Measurements from ENCODE around the gene TRIM2.
A peak's percentile ranks its signal among the peaks of the same experiment; 100 is the strongest.

Gene TRIM2

DNA sequence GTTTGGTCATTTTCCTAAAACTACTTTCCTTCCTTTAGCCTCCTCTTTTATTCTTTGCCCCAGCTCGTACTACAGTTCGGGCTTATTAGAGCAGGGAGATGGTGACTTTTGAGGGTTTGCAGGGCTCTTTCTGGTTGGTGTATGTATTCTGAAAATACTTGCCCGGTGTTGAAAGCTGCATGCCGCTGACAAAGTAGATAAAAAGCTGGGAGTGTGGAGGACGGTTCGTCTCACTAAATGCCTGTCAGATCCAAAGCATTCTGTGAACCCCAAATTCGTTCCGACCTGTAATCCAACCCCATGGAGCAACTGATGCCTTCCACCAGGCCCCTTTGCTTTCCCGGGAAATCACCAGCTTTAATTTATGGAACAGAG is 19.2 kb downstream of the TRIM2 start:
- TF ChIP-seq CTCF (conservative IDR thresholded peaks at IDR 0.05; ENCODE audit: low read depth): no peak
- DNase-seq (ENCODE audit: low spot score): peak; percentile 27
- peak overlapping the region; percentile 96 for H3K27ac ChIP-seq
- ChIA-PET CTCF (no interaction called here), POLR2A (ENCODE audit: low non-redundant PET) (no interaction called here)

DNA sequence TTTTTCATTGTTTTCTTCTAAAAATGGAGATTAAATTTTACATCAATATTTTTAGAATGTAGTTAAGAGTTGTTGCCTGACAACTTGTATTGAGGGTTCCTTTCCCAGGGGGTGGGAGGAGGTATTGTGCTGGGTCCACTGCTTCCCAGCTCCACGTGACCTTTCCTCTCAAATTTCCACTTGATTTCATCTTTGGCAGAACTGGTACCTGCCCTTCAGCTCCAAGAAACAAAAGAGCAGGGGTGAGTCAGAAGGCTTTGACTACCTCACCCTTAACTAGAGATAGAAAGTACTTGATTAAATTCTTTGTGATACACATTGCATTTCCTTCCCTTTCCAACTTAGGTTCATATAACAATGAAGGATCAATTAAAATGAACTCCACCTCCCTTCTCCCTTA is 19.7 kb downstream of the TRIM2 start:
- CTCF ChIA-PET: interaction anchor here (0.7 kb wide), 1 partner anchor 619 kb away, joined by 7 read pairs; no protein-coding TSS in a partner anchor
- H3K27ac ChIP-seq: peak overlapping the region; percentile 96; the same call in 1 of the 2 replicates
- DNase-seq (ENCODE audit: low spot score): peak; percentile 78
- POLR2A ChIA-PET (ENCODE audit: low non-redundant PET): no interaction called here
- TF ChIP-seq CTCF (conservative IDR thresholded peaks at IDR 0.05; ENCODE audit: low read depth): no peak

DNA sequence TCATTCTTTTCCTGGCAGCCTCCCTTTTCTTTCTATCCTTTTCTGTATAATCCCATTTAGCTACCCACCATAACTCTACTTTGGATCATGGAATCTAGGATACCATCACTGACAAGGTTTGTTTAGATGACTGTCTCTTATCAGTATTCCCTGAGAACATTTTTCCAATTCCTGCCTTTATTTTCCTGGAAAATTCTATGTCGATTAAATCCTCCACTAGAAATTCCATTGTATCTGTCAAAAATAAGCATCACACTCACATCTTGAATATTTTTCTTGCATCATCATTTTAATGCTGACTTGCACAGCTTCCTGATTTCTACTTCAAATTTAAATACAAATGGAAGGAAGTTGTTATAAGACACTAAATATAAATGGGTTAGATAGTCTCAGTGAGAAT is 20.2 kb downstream of the TRIM2 start:
- TF ChIP-seq CTCF (conservative IDR thresholded peaks at IDR 0.05; ENCODE audit: low read depth): no peak
- CTCF ChIA-PET: interaction anchor here (0.7 kb wide), 1 partner anchor 619 kb away, joined by 7 read pairs; no protein-coding TSS in a partner anchor
- POLR2A ChIA-PET (ENCODE audit: low non-redundant PET): no interaction called here
- H3K27ac ChIP-seq: no peak overlapping the region
- DNase-seq (ENCODE audit: low spot score): no peak

DNA sequence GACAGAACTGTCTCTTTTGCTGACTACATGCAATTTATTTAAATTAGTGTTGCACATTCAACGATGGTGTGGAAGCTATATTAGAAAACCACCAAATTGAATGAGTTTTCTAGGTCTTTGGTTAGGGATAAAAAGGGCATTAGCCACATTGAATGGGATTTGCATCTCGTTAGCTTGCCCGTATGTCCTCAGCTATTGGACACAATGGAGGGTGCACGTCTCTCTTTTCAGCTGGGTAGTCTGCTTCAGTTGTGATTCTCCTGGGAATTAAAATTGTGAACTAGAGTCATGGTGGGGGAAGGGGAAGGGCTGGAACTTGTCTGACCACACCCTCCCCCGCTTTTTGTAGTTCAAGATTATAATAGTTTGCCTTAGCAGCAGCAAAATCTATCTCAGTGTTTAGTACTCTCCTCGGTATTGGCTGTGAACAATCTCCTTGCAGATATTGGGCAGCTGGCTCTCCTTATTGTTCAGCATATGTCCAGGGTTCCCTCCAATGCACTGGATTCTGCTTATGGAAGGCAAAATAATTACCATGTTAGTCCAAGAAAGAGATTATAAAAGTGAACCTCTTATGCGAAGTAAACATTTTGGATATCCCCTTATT is 23.3 kb downstream of the TRIM2 start:
- no peak for TF ChIP-seq CTCF (conservative IDR thresholded peaks at IDR 0.05; ENCODE audit: low read depth)
- ChIA-PET CTCF (no interaction called here), POLR2A (ENCODE audit: low non-redundant PET) (no interaction called here)
- DNase-seq (ENCODE audit: low spot score): no peak
- H3K27ac ChIP-seq: no peak overlapping the region

GRCh38 chr4:153228512-153229140 is 24.4 kb downstream of the TRIM2 start:
- no peak for DNase-seq (ENCODE audit: low spot score)
- ChIA-PET POLR2A (ENCODE audit: low non-redundant PET) (no interaction called here), CTCF (no interaction called here)
- no peak for TF ChIP-seq CTCF (conservative IDR thresholded peaks at IDR 0.05; ENCODE audit: low read depth)
- no peak overlapping the region for H3K27ac ChIP-seq

- CTCF ChIA-PET: no interaction called here
- TF ChIP-seq CTCF (conservative IDR thresholded peaks at IDR 0.05; ENCODE audit: low read depth): no peak
- H3K27ac ChIP-seq: no peak overlapping the region
- DNase-seq (ENCODE audit: low spot score): no peak
- POLR2A ChIA-PET (ENCODE audit: low non-redundant PET): no interaction called here
These were observed 25.3 kb downstream of the TRIM2 start for GRCh38 chr4:153229545-153229944.

Measured in RWPE1 (cell line).